K562 (cell line): ENCODE data around the gene GOT1. TPM values are rescaled to one million over a fixed set of nuclear protein-coding genes. Genes with fewer than 3 reads are reported as not detected.

Experiments used
- ATAC-seq: fragments of 200-7000 bp; cut with Tn5 transposase; 3 replicates; pipeline ENCODE4 v1.9.1; 2020; ENCODE audit warnings: moderate library complexity
- BruUV-seq: library from RNA; stranded (reverse); fragments of 400-500 nt; replicated peaks from 2 replicates; lab custom pipeline; 2021; lab: Mats Ljungman, UMichigan
- CTCF ChIA-PET: fragments of 300-600 bp; formaldehyde crosslinking; extraction: SDS; loops from one replicate; lab custom pipeline; 2021; ENCODE audit warnings: low intra/inter-chr PET ratio; lab: Yijun Ruan, JAX
- POLR2A ChIA-PET: fragments of 300-600, 350-650 bp; sonication (Branson Sonifier 250); formaldehyde crosslinking; extraction: SDS; loops from one replicate; lab custom pipeline; 2021; ENCODE audit warnings: antibody characterized with exemption, inconsistent platforms; lab: Yijun Ruan, JAX
- DNase-seq, 4 experiments: peaks; one replicate each; pipeline versions ENCODE4 v3.0.0 to v3.0.0-alpha.2; 2011 to 2018; ENCODE audit warnings: low spot score in 3 of 4, mixed read lengths in 3 of 4; ENCODE audit errors: extremely low read depth in 1 of 4
- FAIRE-seq: peaks from 2 replicates; lab custom pipeline; 2011; peaks lifted over from hg19 to GRCh38; lab: Jason Lieb, UNC
- H2AFZ ChIP-seq: 2 replicates; pipeline ENCODE4 v1.6.0; 2011; ENCODE audit warnings: low read depth, low read length, control low read depth, inconsistent platforms
- H3K27ac ChIP-seq: fragments of 200-600 bp; 3 replicates; pipeline ENCODE4 v1.8.0; 2011; ENCODE audit warnings: low read depth, mild to moderate bottlenecking, control low read depth, inconsistent platforms, low read length, moderate library complexity, mixed read lengths; ENCODE audit errors: extremely low read depth
- H3K27me3 ChIP-seq, 2 experiments: fragments of 300-600 bp in 1 of 2; 2 replicates in 1 of 2; 3 replicates in 1 of 2; pipeline versions ENCODE4 v1.6.0 to v1.8.0; 2011; ENCODE audit warnings: inconsistent platforms in 2 of 2, low read length in 2 of 2, mild to moderate bottlenecking in 1 of 2, mixed read lengths in 1 of 2, moderate library complexity in 1 of 2; ENCODE audit not compliant: control insufficient read depth in 2 of 2, insufficient read depth in 2 of 2
- H3K36me3 ChIP-seq: fragments of 300-600 bp; 3 replicates; pipeline ENCODE4 v1.8.0; 2011; ENCODE audit warnings: mild to moderate bottlenecking, low read length, inconsistent platforms; ENCODE audit not compliant: control insufficient read depth, insufficient read depth
- H3K4me1 ChIP-seq, 2 experiments: fragments of 200-600 bp in 1 of 2; replicated peaks in 1 of 2; 2 replicates in 1 of 2; 3 replicates in 1 of 2; pipeline versions ENCODE4 v1.5.1 to v1.8.0; 2011; ENCODE audit warnings: inconsistent platforms in 2 of 2, low read length in 2 of 2, mild to moderate bottlenecking in 1 of 2, mixed read lengths in 1 of 2, moderate library complexity in 1 of 2; ENCODE audit not compliant: control insufficient read depth in 2 of 2, insufficient read depth in 2 of 2
- H3K4me2 ChIP-seq: 2 replicates; pipeline ENCODE4 v1.6.1; 2011; ENCODE audit warnings: low read length, control low read depth, inconsistent platforms, mixed read lengths; ENCODE audit not compliant: insufficient read depth
- H3K4me3 ChIP-seq: fragments of 200-600 bp; sonication (generic), shearing (Covaris generic); 2 replicates; pipeline ENCODE4 v1.5.1; 2016; ENCODE audit warnings: control low read depth, inconsistent platforms
- H3K79me2 ChIP-seq: fragments of 200-600 bp; 3 replicates; pipeline ENCODE4 v1.8.0; 2011; ENCODE audit warnings: low read length, inconsistent platforms; ENCODE audit not compliant: control insufficient read depth, insufficient read depth
- H3K9ac ChIP-seq, 2 experiments: 2 replicates each; pipeline versions ENCODE4 v1.6.0 to v1.6.1; 2011; ENCODE audit warnings: low read depth in 2 of 2, low read length in 2 of 2, control low read depth in 1 of 2, inconsistent platforms in 1 of 2, mild to moderate bottlenecking in 1 of 2, mixed read lengths in 1 of 2; ENCODE audit not compliant: insufficient read depth in 1 of 2
- H3K9me1 ChIP-seq: one replicate; pipeline ENCODE4 v1.6.0; 2011; ENCODE audit warnings: inconsistent platforms, mild to moderate bottlenecking, low read length, moderate library complexity; ENCODE audit not compliant: control insufficient read depth, insufficient read depth
- H3K9me3 ChIP-seq: replicated peaks from 2 replicates; pipeline ENCODE4 v1.5.1; 2011; ENCODE audit warnings: low read depth, low read length, inconsistent platforms; ENCODE audit not compliant: control insufficient read depth, insufficient read depth
- H4K20me1 ChIP-seq: replicated peaks from 2 replicates; pipeline ENCODE4 v1.6.1; 2011; ENCODE audit warnings: low read length, inconsistent platforms, mixed read lengths; ENCODE audit not compliant: control insufficient read depth, insufficient read depth
- ARID2 ChIP-seq: fragments of 450-650 bp; IDR thresholded peaks from 2 replicates; pipeline ENCODE4 v1.6.1; 2017; ENCODE audit warnings: antibody characterized with exemption, mild to moderate bottlenecking
- CC2D1A ChIP-seq: fragments of 450-650 bp; IDR thresholded peaks from 2 replicates; pipeline ENCODE4 v1.6.1; 2017; ENCODE audit warnings: mild to moderate bottlenecking
- KDM2B ChIP-seq: fragments of 250-450 bp; sonication (Bioruptor Pico); IDR thresholded peaks from 2 replicates; pipeline ENCODE4 v1.8.0; 2021; ENCODE audit warnings: mild to moderate bottlenecking, moderate library complexity
- NCOA6 ChIP-seq: fragments of 450-650 bp; IDR thresholded peaks from 2 replicates; pipeline ENCODE4 v1.6.1; 2017; ENCODE audit warnings: mild to moderate bottlenecking
- NFYB ChIP-seq: IDR thresholded peaks from 2 replicates; pipeline ENCODE4 v1.6.1; 2011; ENCODE audit warnings: mild to moderate bottlenecking, moderate library complexity; ENCODE audit not compliant: insufficient read length; ENCODE audit errors: extremely low read depth
- NR4A1 ChIP-seq, 2 experiments: fragments of 250-450 bp in 1 of 2; fragments of 450-650 bp in 1 of 2; sonication (Bioruptor Pico) in 1 of 2; IDR thresholded peaks; 2 replicates each; pipeline versions ENCODE4 v1.4.0 to v1.6.1; 2016 to 2020; ENCODE audit warnings: mild to moderate bottlenecking in 2 of 2, missing compliant biosample characterization in 1 of 2, missing genetic modification characterization in 1 of 2, moderate library complexity in 1 of 2
- NRF1 ChIP-seq, 2 experiments: fragments of 450-650 bp; IDR thresholded peaks in 1 of 2; conservative IDR thresholded peaks in 1 of 2; 2 replicates each; pipeline ENCODE4 v1.6.1; 2014; ENCODE audit warnings: mild to moderate bottlenecking in 2 of 2
- TEAD1 ChIP-seq, 2 experiments: fragments of 450-650 bp in 1 of 2; sonication (generic) in 1 of 2; formaldehyde crosslinking; IDR thresholded peaks; 2 replicates each; pipeline versions ENCODE4 v1.4.0 to v1.8.0; 2020 to 2022; ENCODE audit warnings: mild to moderate bottlenecking in 2 of 2, missing genetic modification reagents in 1 of 2
- ZNF644 ChIP-seq: fragments of 200-800 bp; sonication (Bioruptor generic); IDR thresholded peaks from 2 replicates; pipeline ENCODE4 v1.6.1; 2016; ENCODE audit warnings: low read depth, missing genetic modification characterization, missing compliant biosample characterization
- ZNF695 ChIP-seq: fragments of 450-650 bp; formaldehyde crosslinking; IDR thresholded peaks from 2 replicates; pipeline ENCODE4 v1.4.0; 2020; ENCODE audit warnings: mild to moderate bottlenecking, moderate library complexity
- ZNF76 ChIP-seq: fragments of 250-450 bp; sonication (Bioruptor Pico); IDR thresholded peaks from 2 replicates; pipeline ENCODE4 v1.4.0; 2020; ENCODE audit warnings: mild to moderate bottlenecking, moderate library complexity, borderline replicate concordance
- WGBS: fragments of 100-300 bp; shearing (Covaris generic); methylation state at CpG from one replicate; pipeline ENCODE4 v1.1.6; 2016; ENCODE audit warnings: low coverage, mixed read lengths; ENCODE audit not compliant: insufficient coverage; ENCODE audit errors: missing lambda C conversion rate; 5-methylcytosine and 5-hydroxymethylcytosine counted together
- in situ Hi-C: fragments of 300-500 bp; cut with MboI; formaldehyde crosslinking; loops from 4 replicates; pipeline ENCODE4 v1.15.0; 2018; ENCODE audit warnings: inconsistent platforms, mixed read lengths
- intact Hi-C: fragments of 100-400 bp; cut with micrococcal nuclease; formaldehyde crosslinking; loops from 2 replicates; pipeline ENCODE4 v1.14.2; 2022
- polyA plus RNA-seq, 8 experiments: library from polyadenylated mRNA; depleted of rRNA in 4 of 8; stranded (reverse) in 5 of 8; unstranded in 3 of 8; fragments of >200 nt; fragmentation: Nextera tagmentation in 2 of 8; fragmentation: Illumina TruSeq in 1 of 8; extraction: Ambion mirVana in 2 of 8; extraction: Trizol in 1 of 8; gene quantifications; 2 replicates each; pipeline versions ENCODE4 v1.2.1 to v1.2.3, GENCODE V29; 2011 to 2014; ENCODE audit warnings: inconsistent platforms in 1 of 8, missing spikeins in 1 of 8
- total RNA-seq, 7 experiments: library from RNA; depleted of rRNA in 6 of 7; stranded (reverse); fragments of >200 nt in 6 of 7; fragmentation: Illumina TruSeq in 2 of 7; extraction: Trizol in 2 of 7; gene quantifications; 2 replicates each; pipeline versions ENCODE4 v1.2.1 to v1.2.3, GENCODE V29; 2011 to 2021; ENCODE audit warnings: low replicate concordance in 1 of 7
- TF ChIP-seq, protein P1 (sequence below), 2 experiments: IDR thresholded peaks in 1 of 2; conservative IDR thresholded peaks in 1 of 2; 2 replicates each; pipeline ENCODE4 v1.6.1; 2016; ENCODE audit warnings: low read depth in 2 of 2, mild to moderate bottlenecking in 1 of 2, missing compliant biosample characterization in 1 of 2, missing genetic modification characterization in 1 of 2, moderate library complexity in 1 of 2

GOT1 gene
- total and polyA plus RNA-seq, 9 of the 15 experiments (the other 6 are each of a cell fraction or from before 2014, with no cell fraction given) = 55.7 to 166 (median 75.4) TPM

DNA sequence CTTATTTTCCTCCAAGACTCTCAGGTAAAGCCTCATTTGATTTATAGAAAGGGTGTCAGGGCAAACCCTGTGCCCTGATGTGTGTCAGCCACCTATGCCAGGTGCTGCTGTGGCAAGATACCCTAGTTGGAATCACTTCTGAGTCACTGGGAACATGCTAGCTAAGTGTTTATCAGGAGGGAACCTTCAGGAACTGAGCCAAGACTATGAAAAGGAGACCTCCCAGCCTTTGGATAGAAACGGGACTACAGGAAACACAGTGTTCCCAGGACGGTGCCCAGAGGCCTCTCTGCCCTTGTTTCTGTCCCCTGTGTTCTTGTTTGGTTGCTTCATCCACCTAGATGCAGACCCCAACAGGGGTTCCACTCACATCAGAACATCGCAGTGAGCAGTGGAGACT, 72.7 kb downstream of the GOT1 start:
- Histone ChIP-seq H3K4me2 (no peak overlapping the region), H3K9me3 (no peaks in the 10 kb centered on the region)
- no peak for TF ChIP-seq CC2D1A
- TF ChIP-seq KDM2B (CRISPR knock-in tag) = no peak
- TF ChIP-seq ZNF695 = no peak
- TF ChIP-seq NR4A1 (CRISPR knock-in tag; IDR thresholded peaks at IDR 0.05) = no peak
- TF ChIP-seq NR4A1 (tag; IDR thresholded peaks at IDR 0.05) = no peak
- no peak for TF ChIP-seq NFYB
- TF ChIP-seq ARID2 = no peak
- no peak for TF ChIP-seq NCOA6
- no peak for TF ChIP-seq NRF1 (conservative IDR thresholded peaks at IDR 0.05 in 1 of 2, IDR thresholded peaks at IDR 0.05 in 1 of 2)
- TF ChIP-seq ZNF76 (CRISPR knock-in tag) = no peak
- no peak for TF ChIP-seq ZNF644 (tag)
- TF ChIP-seq TEAD1 (CRISPR knock-in tag; IDR thresholded peaks at IDR 0.05) = no peak
- TF ChIP-seq, protein P1, sequence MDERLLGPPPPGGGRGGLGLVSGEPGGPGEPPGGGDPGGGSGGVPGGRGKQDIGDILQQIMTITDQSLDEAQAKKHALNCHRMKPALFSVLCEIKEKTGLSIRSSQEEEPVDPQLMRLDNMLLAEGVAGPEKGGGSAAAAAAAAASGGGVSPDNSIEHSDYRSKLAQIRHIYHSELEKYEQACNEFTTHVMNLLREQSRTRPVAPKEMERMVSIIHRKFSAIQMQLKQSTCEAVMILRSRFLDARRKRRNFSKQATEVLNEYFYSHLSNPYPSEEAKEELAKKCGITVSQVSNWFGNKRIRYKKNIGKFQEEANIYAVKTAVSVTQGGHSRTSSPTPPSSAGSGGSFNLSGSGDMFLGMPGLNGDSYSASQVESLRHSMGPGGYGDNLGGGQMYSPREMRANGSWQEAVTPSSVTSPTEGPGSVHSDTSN (CRISPR knock-in tag; IDR thresholded peaks at IDR 0.05; ENCODE audit: low read depth) = no peak
- TF ChIP-seq, protein P1 (tag; conservative IDR thresholded peaks at IDR 0.05; ENCODE audit: low read depth) = no peak
- TF ChIP-seq, all 486 proteins: peak for 0
- H3K9ac ChIP-seq = no peak overlapping the region
- no peak for FAIRE-seq
- DNase-seq = no peak
- no TSS peak for BruUV-seq
- no peaks in the 10 kb centered on the region for H3K36me3 ChIP-seq
- peaks cover 0 to 17% of the 10 kb centered on the region in 2 experiments; a peak in 3 of 5 replicates for H3K27me3 ChIP-seq
- no peaks in the 10 kb centered on the region for H4K20me1 ChIP-seq
- no peak for ATAC-seq
- no peak overlapping the region for H3K4me3 ChIP-seq
- 0% methylated on average over 3 of the region's 3 CpGs for WGBS
- POLR2A ChIA-PET = interaction anchor here (1.0 kb wide), 1 partner anchor 78 kb away, joined by 4 read pairs; no protein-coding TSS in a partner anchor
- intact Hi-C loops (no loop called here), in situ Hi-C loops (no loop called here)
- H2AFZ ChIP-seq = no peak overlapping the region
- CTCF ChIA-PET = no interaction called here
- H3K9me1 ChIP-seq = no peaks in the 10 kb centered on the region
- no peaks in the 10 kb centered on the region for H3K4me1 ChIP-seq
- no peak overlapping the region for H3K27ac ChIP-seq
- no peaks in the 10 kb centered on the region for H3K79me2 ChIP-seq
